ENCODE measurements around the gene ZNF662. TPM values are rescaled to one million over a fixed set of nuclear protein-coding genes. Genes with fewer than 3 reads are reported as not detected.

Gene ZNF662
- polyA plus RNA-seq, 1 experiment, result 1.2 TPM

DNA sequence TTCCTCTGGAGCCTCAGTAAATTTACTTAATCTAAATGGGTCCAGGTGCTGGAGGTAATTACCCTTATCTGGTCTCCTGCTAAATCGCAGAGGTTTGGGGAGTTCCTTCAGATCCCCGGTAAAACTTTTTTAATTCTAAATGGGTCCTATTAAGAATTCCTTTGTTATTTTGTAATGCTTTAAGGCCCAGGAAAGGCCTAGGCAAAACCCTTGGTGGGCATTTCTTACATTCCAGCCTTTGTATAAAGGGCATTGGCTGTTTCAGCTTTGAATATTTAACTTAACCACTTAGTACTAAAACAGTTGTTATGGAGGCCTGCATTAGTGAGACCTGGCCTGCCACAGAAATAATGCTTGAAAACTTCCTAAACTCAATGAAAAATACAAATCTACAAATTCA, 14.9 kb upstream of the ZNF662 start:
- no peak for DNase-seq (ENCODE audit: low read depth)
- ChIA-PET CTCF (no interaction called here), POLR2A (no interaction called here)
- Histone ChIP-seq H3K27me3 (ENCODE audit: control insufficient read depth, insufficient read depth, low read length) (peaks cover 2% of the 10 kb centered on the region), H3K4me3 (ENCODE audit: low read depth, low read length) (no peak overlapping the region), H3K36me3 (ENCODE audit: control insufficient read depth, insufficient read depth, low read length) (no peaks in the 10 kb centered on the region)
- TF ChIP-seq, protein P1, sequence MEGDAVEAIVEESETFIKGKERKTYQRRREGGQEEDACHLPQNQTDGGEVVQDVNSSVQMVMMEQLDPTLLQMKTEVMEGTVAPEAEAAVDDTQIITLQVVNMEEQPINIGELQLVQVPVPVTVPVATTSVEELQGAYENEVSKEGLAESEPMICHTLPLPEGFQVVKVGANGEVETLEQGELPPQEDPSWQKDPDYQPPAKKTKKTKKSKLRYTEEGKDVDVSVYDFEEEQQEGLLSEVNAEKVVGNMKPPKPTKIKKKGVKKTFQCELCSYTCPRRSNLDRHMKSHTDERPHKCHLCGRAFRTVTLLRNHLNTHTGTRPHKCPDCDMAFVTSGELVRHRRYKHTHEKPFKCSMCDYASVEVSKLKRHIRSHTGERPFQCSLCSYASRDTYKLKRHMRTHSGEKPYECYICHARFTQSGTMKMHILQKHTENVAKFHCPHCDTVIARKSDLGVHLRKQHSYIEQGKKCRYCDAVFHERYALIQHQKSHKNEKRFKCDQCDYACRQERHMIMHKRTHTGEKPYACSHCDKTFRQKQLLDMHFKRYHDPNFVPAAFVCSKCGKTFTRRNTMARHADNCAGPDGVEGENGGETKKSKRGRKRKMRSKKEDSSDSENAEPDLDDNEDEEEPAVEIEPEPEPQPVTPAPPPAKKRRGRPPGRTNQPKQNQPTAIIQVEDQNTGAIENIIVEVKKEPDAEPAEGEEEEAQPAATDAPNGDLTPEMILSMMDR (IDR thresholded peaks at IDR 0.05; ENCODE audit: insufficient read depth, low read depth, low read length), result no peak

DNA sequence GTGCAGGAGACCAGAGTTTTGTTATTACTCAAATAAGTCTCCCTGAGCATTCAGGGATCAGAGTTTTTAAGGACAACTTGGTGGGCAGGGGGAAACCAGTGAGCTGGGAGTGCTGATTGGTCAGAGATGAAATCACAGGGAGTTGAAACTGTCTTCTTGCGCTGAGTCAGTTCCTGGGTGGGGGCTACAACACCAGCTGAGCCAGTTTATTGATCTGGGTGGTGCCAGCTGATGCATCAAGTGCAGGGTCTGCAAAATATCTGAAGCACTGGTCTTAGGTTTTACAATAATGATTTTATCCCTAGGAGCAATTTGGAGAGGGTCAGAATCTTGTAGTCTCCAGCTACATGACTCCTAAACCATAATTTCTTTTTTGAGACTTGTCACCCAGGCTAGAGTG, 13.8 kb upstream of the ZNF662 start:
- POLR2A ChIA-PET, result no interaction called here
- Histone ChIP-seq H3K27me3 (ENCODE audit: control insufficient read depth, insufficient read depth, low read length) (peaks cover 2% of the 10 kb centered on the region), H3K4me3 (ENCODE audit: low read depth, low read length) (no peak overlapping the region), H3K36me3 (ENCODE audit: control insufficient read depth, insufficient read depth, low read length) (no peaks in the 10 kb centered on the region)
- TF ChIP-seq, protein P1 (IDR thresholded peaks at IDR 0.05; ENCODE audit: insufficient read depth, low read depth, low read length), result no peak
- DNase-seq (ENCODE audit: low read depth), result no peak
- CTCF ChIA-PET, result interaction anchor here (2.5 kb wide), 1 partner anchor 10 kb away, joined by 14 read pairs; no protein-coding TSS in a partner anchor

DNA sequence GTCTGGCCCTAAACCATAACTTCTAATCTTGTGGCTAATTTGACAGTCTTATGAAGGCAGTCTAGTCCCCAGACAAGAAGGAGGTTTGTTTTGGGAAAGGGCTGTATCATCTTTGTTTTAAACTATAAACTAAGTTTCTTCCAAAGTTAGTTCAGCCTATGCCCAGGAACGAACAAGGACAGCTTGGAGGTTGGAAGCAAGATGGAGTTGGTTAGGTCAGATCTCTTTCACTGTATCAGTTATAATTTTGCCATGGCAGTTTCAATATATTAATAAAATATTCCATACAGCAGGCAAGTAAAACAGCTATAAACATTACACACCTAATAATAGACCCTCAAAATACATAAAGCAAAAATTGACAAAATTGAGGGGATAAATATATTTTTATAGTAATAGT, 13.1 kb upstream of the ZNF662 start:
- H3K27me3 ChIP-seq (ENCODE audit: control insufficient read depth, insufficient read depth, low read length), result peaks cover 2% of the 10 kb centered on the region
- no peak for DNase-seq (ENCODE audit: low read depth)
- TF ChIP-seq, protein P1 (IDR thresholded peaks at IDR 0.05; ENCODE audit: insufficient read depth, low read depth, low read length), result no peak
- no peaks in the 10 kb centered on the region for H3K36me3 ChIP-seq (ENCODE audit: control insufficient read depth, insufficient read depth, low read length)
- H3K4me3 ChIP-seq (ENCODE audit: low read depth, low read length), result no peak overlapping the region
- ChIA-PET POLR2A (no interaction called here), CTCF (interaction anchor here (2.5 kb wide), 1 partner anchor 11 kb away, joined by 14 read pairs; no protein-coding TSS in a partner anchor)

GRCh38 chr3:42894698-42895579, 11.0 kb upstream of the ZNF662 start:
- no peak overlapping the region for H3K4me3 ChIP-seq (ENCODE audit: low read depth, low read length)
- peaks cover 2% of the 10 kb centered on the region for H3K27me3 ChIP-seq (ENCODE audit: control insufficient read depth, insufficient read depth, low read length)
- no peak for DNase-seq (ENCODE audit: low read depth)
- CTCF ChIA-PET, result no interaction called here
- H3K36me3 ChIP-seq (ENCODE audit: control insufficient read depth, insufficient read depth, low read length), result no peaks in the 10 kb centered on the region
- TF ChIP-seq, protein P1 (IDR thresholded peaks at IDR 0.05; ENCODE audit: insufficient read depth, low read depth, low read length), result no peak
- POLR2A ChIA-PET, result no interaction called here

DNA sequence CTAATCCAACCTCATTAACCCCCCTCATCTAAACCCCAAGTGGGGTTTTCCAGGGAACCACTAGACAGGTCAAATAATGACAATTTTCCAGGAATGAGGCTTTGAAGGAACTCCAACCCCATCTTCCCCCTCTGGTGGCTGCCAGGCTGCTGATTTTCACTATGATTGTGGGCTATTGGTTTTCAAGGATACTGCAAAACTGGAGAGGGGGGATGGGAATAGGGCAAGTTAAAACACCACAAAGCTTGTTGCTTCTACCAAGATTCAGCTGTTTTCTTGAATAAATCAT, 10.4 kb upstream of the ZNF662 start:
- TF ChIP-seq, protein P1 (IDR thresholded peaks at IDR 0.05; ENCODE audit: insufficient read depth, low read depth, low read length), result no peak
- ChIA-PET CTCF (no interaction called here), POLR2A (no interaction called here)
- peaks cover 2% of the 10 kb centered on the region for H3K27me3 ChIP-seq (ENCODE audit: control insufficient read depth, insufficient read depth, low read length)
- H3K4me3 ChIP-seq (ENCODE audit: low read depth, low read length), result no peak overlapping the region
- no peak for DNase-seq (ENCODE audit: low read depth)
- no peaks in the 10 kb centered on the region for H3K36me3 ChIP-seq (ENCODE audit: control insufficient read depth, insufficient read depth, low read length)

Data from BJ (cell line).